HG02852 (cell line): ENCODE results near the gene ITGB5.

ENCODE experiments used
- ATAC-seq: cut with Tn5 transposase; IDR thresholded peaks from one replicate; pipeline ENCODE4 v1.9.1; 2021; ENCODE audit warnings: mild to moderate bottlenecking, moderate library complexity; ENCODE audit not compliant: unreplicated experiment

Gene ITGB5

DNA sequence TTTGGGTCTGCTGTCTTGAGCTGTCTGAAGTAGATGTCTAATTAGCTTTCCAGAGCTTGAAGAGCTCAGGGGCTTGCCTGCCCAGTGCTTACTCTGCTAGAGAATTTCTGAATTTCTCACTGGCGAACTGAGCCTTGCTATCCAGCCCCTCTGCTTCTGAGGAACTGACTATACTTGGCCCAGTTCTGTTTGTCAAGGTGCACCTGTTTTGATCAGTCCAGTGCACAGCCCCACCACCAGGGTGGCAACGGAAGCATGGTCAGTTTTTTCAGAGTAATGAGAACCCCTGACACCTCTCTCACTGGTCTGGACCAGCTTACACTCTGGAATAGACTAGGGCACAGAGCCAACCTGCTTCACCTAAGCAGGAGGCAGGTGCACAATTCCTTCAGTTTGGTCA is 25.2 kb downstream of the ITGB5 start:
- no peak for ATAC-seq

DNA sequence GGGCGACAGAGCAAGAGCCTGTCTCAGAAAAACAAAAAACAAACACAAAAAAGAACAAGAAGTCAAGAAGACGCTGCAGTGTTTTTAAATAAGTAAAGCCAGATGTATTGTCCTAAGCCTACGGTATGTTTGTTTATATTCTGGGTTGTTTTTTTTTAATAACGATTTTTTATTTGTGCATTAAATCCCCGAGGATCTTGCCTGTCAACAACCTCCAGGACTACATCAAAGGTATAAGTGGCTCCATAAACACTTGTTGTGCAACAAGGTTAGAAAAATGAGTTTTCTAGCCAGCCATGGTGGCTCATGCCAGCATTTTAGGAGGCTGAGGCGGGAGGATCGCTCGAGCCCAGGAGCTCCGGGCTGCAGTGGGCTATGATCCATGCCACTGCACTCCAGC is 26.1 kb downstream of the ITGB5 start:
- ATAC-seq, result no peak

DNA sequence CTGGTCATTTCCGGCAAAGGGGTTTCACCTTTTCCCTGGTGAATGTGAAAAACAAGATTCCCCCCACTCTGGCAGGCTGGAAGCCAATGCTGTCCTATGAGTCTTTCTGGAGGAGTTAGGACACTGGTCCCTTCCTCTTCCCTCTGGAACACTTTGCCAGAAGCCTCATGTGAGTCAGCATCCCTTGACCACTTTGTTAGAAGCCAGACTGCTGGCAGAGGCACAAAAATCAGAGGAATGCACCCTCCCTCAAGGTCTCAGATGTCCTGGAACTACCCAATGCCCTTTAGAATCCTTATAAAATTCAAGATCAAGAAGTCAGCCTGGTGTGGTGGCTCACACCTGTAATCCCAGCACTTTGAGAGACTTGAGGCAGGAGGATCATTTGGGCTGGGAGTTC is 26.6 kb downstream of the ITGB5 start:
- ATAC-seq, result no peak

DNA sequence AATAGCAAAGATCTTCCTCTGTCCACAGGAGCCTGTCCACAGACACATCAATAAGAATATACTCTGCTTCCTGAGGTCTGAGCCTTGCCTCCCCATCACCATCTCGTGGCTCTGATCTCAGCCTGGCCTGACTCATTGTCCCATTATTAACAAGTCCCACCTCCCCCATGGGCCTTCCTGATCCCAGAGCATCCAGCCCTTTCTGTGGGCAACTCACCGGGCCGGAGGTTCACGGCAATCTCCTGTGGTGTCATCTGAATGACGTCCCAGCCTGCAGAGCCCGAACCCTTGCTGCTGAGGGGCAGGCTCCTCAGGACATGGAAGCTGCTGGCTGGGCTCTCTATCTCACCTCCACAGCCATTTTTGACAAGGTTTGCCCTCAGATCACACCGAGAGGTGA is 28.1 kb downstream of the ITGB5 start:
- no peak for ATAC-seq

DNA sequence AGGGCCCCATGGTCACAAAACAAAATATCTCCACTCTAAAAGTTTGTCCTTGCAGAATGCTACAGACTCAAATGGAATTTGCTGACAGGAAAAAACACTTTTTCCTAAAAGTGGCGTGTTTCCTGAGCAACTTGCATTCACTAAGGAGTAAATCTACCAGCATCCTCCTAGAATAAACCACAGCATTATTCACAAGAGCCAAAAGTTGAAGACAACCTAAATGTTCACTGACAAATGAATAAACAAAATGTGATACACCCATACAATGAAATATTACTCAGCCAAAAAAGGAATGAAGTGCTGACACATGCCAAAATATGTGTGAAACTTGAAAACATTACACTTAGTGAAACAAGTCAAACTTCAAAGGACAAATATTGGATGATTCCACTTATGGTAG is 28.9 kb downstream of the ITGB5 start:
- ATAC-seq, result no peak

DNA sequence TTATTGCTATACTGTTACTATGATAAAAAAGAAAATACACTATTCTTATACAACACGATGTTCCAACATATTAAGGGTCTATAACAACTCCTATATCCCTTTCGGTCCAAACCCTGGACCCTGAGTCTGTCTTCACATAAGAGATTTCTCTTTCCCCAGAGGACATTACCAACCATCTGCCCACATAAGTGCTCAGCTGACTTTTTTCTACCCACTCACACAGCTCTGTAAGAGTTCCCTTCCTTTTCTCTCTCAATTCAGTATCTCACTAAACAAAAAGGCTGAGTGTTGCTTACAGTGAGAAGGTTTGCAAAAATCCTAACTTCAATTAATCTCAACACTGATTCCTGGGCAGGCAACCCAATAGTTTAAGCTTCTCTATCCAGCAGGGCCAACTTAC is 30.5 kb downstream of the ITGB5 start:
- ATAC-seq, result no peak

DNA sequence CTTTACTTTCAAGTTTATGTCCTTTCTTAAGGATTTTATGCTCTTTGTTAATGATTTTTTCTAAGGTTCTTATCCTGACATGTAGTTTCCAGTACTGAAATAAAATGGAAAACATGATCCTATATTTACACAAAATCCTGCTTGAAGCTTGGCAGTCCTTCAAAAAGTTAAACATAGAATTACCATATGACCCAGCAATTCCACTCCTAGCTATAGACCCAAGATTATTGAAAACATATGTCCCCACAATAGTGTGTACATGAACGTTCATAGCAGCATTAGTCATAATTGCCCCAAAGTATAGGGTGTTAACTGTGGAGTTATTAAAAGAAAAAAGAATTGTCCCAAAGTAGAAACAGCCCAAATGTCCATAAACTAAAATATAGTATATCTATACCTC is 33.2 kb downstream of the ITGB5 start:
- no peak for ATAC-seq

DNA sequence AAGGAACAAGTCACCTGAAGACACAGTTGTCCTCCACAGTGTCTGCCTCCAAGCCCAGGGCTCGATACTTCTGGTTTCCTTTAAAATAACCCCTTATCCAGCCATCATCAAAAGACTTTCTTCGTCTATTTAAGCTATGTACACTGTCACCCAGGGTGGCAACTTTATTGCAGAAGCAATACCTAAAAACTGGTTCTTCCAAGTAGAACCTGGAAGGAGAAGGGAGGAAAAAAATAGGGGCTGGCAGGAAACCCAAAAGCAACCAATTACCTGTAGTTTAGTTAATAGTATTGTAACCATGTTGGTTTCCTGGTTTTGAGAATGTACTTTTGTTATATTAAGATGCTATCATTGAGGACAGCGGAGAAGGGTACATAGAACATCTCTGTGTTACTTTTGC is 33.7 kb downstream of the ITGB5 start:
- no peak for ATAC-seq

DNA sequence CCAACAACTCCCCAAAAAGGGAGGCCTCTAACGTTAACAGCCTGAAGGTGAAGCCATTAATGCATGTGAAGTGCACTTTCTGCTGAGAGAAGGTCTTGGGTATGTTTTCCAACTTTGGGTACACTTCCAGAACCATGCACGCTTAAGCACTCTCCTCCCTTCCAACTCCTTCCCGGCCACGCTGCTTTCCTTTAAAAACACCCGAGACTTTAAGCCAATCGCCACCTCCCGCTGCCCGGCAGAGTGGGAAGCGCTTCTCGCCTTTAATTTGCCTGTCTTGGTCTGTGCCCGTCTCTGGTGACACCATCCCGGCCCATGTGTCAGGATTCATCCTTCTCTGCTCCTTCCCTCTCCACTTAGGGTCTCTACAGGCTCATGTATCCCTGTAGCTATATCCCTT is 35.3 kb downstream of the ITGB5 start:
- no peak for ATAC-seq

DNA sequence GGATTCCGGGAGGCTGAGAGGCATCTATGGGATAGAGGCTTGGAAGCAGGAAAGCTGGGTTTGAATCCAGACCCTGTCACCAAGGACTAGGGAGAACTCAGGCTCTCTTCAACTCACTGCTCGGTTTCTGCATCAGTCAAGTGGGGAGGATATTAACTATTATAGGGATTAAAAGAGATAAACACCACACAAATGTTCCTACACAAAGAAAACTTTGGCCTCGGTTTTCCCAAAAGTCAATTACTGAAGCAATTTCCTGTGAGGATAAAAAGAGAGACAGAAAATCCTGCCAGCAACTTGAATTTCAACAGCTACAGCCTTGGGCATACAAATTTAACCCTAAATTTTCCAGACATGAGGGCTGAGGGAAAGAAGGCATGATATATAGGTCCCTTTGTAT is 36.0 kb downstream of the ITGB5 start:
- no peak for ATAC-seq

DNA sequence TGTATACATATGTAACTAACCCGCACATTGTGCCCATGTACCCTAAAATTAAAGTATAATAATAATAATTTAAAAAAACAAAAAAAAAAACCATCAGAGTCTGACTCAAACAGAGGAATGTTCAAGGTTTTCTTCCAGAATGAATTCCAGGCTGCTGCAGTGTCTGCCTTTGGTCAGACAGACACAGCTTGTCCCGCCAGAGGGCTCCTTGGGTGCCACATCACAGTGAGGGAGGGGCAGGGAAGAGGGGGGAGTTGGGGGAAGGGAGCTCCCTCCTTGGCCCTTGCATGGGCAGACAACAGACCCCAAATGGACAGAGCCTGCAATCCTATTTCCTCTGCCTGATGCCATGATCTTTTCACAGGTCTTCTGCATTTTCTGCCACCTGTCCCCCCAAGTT is 36.5 kb downstream of the ITGB5 start:
- ATAC-seq, result no peak

DNA sequence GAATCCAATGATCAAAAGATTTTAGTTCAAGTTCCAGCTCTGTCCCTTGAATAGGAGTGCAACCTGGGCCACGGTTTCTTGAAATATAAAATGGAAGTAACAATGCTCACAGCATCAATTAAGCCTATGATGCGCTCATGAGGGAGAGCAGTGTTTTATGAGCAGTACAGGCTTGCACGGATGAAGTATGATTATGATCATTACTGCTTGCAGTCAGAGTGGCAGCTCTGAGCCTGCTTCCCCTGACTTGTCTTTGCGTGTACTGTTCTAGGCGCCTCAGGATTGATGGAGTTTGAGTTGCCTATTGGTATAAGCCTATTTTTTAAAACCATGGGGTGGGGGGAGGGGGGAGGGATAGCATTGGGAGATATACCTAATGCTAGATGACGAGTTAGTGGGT is 37.0 kb downstream of the ITGB5 start:
- no peak for ATAC-seq

DNA sequence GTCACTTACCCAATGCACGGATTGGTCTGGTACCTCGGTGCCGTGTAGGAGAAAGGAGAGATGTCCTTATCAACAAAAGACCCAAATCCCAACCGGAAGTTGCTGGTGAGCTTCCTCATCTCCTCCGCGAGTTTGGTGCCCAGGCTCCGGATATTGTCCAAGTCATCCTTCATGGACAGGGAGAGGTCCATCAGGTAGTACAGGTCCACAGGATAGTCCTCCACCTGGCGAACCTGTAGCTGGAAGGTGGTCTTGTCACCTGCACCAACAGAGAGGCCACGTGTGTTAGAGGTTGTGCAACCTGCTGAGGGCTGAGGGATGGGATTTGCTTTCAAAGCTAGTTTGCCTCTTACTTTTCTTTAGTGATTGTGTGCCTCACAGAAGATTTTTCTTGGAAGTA is 38.9 kb downstream of the ITGB5 start:
- no peak for ATAC-seq

DNA sequence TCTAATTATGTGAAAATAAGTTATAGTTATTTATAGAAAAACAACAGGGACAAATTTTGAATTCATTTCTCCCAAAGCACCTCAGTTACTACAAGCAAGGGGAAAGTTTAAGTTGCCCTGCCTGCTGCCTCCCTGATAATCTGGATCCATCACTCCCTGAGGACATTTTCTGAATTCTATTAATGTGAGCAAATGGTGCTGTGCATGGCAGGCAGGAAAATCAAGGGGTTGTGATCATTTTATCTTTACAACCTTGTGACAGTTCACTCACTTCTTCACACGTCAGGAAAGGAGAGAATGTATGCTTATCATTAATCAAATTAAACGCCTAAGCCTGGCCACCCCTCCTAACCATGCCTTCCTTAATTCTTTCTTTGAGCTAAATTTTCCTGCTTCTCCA is 39.3 kb downstream of the ITGB5 start:
- ATAC-seq, result no peak

DNA sequence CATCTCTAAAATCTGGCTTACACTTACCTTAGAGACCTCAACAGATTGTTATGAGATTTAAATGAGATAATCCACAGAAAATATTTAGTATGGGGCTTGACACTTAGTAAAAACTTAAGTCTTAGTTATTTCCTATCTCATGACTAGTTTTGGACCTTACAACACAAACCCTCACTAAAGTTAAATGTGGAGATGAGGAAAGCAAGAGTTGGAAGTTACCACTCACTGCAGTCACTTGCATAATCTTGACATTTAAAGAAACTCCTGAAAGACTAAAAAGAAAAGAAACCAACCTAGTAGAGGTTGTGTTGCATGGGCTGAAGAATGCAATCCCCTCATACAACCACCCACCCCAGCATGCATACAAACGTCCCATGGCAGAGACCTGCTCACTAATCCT is 40.1 kb downstream of the ITGB5 start:
- ATAC-seq, result no peak

DNA sequence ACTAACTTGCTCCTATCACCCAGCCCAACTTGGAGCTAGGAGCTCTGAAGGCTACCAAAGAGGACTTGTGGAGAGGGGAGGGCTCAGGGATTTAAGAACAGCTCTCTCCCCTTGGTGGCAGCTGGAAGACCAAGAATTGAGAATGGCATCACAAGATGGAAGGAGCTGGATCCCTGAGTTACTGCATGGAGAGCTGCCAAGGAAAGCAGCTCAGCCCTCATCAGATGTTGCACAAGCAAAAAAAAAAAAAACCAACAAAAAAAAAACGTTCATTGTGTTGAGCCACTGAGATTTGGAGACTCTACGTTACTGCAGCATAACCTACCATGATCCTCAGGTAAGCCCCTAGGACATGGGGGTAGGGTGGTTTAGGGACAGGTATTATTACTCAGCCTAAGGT is 41.0 kb downstream of the ITGB5 start:
- no peak for ATAC-seq

DNA sequence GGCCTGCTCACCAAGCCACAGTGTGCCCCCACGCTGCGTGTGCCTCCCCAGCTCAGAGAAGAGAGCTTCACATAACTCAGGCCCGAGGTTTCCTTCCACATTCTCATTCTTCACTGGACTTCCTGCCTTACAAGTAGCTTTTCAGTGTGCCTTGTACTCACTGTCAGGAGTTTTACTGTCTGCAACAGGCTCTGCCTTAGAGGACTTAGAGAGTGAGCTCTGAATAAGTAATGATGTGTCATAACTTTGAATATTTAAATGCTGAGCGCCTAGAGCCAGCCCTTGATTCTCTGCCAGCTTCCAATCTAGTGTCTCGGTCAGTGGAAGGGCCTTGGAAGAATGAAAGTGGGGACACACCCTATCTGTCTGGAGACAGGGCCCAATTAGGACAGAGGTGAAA is 41.8 kb downstream of the ITGB5 start:
- no peak for ATAC-seq

DNA sequence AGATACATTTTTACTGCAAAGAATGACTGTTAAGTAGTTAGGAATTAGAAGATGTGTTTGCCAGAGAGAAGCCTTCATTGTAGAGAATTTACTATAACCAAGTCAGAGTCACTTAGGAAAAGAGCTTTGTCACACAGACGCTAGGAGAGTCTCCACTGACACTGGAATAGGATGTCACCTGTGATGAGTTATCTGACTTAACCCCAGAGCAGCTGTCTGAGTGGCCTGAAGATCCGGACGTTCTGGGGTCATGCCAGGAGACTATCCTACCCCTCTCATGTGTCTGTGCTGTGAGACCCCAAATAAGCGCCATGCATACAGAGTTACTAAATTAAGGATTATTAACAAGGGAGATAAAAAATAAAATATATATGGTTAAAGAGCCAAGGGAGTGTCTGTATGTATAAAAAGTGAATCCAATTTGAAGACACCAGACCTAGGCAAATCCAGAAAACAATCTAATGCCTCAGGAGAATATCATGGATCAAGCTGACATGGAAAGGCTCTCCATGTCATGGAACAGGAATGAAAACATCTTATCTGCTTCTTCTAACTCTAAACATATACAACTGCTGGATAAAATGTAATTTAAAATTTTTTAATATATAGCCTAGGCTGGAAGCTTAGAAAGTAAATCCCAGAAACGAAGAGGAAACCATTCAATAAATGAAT is 43.5 kb downstream of the ITGB5 start:
- ATAC-seq, result no peak

DNA sequence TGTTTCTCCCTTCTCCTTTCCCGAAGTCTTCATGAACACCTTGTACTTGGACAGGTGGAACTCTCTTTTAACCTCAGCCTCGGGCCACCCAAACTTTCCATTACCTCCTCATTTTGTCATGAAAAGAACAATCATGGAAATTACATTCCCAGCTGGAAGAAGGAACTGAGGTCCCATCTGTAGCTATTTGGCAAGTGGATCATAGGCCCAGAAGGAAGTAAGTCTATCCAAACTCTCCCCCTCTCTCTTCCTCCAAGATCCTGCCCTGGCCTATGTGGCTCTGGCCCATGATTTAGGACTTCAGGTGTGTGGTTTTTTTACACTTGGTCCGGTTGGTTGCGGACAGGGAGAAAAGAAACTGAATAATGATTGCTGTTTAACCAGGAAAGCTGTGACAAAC is 44.1 kb downstream of the ITGB5 start:
- ATAC-seq, result no peak

DNA sequence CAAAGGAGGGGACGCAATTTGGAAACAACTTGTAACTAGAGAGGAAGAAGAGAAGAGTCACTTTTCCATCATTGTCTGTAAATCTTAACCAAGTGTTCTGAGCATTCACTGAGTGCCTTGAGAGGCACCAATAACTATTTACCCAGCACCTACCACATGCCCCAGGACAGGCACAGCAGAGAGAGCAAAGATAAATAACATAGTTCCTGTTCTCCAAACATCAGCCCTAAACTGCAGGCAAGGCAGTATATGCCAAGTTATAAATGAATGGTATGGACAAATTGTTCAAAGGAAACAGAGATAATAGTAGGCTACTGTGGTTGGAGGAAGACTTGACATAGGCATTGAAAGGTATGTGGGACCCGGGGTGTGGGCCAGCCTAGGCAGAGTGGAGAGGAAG is 45.6 kb downstream of the ITGB5 start:
- no peak for ATAC-seq

DNA sequence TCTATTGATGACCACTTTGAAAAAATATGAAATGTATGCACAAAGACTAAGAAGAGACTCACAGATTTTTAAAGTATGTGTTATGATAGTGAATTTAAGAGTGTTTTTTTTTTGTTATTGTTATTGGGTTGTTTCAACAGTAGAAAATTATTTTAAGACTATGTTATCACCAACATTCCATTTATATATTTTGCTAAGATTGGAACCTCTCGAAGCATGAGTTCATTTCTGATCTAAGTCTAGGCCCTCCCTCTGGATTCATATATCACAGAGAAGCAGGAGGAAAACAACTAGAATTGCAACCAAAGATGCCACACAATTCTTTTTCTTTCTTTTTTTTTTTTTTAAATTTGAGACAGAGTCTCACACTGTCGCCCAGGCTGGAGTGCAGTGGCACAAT is 46.8 kb downstream of the ITGB5 start:
- ATAC-seq, result no peak

DNA sequence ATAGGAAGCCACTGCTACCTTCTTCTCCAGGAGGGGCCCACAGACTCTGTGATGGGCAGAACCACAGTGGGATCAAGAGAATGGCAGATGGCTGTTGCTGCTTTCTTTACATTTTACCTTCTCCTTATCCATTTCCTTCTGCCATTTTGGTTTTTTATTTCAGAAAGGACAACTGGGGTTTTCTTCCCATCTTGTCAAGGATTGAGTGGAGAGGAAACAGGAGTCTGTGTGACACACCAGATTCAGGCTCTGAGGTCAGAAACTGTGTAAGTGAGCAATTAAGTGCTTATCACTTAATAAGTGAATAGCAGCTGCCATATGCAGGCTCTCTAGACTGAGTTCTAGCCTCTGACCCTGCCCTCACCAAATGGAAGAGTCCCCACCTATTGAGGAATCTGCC is 47.3 kb downstream of the ITGB5 start:
- ATAC-seq, result no peak

DNA sequence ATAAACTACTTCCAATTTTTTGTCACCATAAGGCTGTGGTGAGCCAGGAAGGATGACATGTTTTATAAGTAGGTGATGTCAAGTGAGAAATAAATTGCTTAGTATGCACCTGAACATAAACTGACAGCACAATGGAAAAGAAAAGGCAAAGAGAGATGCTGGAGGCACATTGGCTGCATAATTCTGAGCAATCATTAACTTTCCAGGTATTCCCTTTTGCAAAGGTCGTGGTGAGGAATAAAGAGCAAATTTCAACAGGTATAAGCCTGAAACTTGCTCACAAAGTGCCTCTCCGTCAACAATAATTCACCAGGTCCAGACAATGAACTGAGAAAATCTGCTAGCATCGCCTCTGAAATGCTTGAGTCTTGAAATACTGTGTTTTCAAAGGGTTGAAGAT is 48.2 kb downstream of the ITGB5 start:
- ATAC-seq, result no peak

DNA sequence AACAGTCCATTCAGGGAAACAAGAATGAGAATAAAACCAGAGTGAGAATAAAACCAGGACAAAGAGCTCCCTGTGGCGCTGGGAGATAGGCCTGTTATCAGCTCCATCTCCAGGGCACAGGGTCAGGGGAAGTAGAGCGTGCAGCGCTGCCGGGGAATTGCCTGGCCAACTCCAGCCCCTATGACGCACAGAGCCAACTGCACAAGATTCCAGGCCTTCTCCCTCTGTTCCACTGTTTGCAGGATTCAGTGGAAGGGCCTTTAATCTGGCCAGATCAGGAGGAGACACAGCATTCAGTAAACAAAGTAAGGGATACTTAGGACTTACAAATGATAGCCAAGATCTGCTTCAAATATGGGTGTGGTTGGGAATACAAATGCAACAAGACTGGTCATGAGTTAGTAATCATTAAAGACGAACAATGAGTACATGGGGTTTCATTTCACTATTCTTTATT is 49.4 kb downstream of the ITGB5 start:
- ATAC-seq, result no peak
